Astrocyte of the spinal cord (primary cell): Measurements from ENCODE around the gene ZKSCAN2.

Experiments
- DNase-seq: peaks from one replicate; pipeline ENCODE4 v3.0.0; 2011; ENCODE audit warnings: low read depth, low spot score
- H3K4me3 ChIP-seq: 2 replicates; pipeline ENCODE4 v1.5.1; 2011; ENCODE audit warnings: low read depth, mild to moderate bottlenecking, low read length, moderate library complexity
- in situ Hi-C: cut with HindIII; loops from 2 replicates; pipeline ENCODE4 v1.10.0; 2017; ENCODE audit warnings: low sequenced_read_pairs
- TF ChIP-seq, protein P1 (sequence below): IDR thresholded peaks from 2 replicates; pipeline ENCODE4 v1.5.1; 2012; ENCODE audit warnings: low read depth, mild to moderate bottlenecking, low read length, inconsistent platforms

ZKSCAN2 gene

DNA sequence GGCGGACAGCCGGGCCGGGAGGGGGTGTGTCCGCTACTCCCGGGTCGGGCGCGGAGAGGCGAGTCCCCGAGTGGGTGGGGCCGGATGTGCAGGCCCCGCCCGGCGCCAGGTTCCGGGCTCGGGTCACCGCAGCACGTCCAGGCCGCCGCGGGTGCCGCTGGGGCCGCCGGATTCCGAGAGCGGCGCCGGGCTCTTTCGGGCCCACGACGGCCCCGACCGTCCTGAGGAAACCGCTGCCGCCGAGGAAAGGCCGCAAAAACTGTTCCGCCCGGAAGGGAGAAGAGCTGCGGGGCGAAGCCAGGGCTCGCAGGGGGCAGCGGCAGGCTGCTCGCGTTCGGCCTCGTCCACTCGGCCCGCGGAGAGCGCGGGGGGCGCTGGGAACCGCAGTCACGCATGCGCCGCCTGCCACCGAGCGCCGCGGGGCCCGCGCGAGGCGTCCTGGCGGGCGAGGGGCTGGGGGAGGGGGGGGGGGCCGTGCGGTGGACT, at the start of gene ZKSCAN2:
TSS of gene ZKSCAN2 (minus strand) at position 376 of the 486 bp plus-strand sequence. CDS start 718 bp downstream, outside the sequence.
- in situ Hi-C loops = no loop called here
- TF ChIP-seq, protein P1, sequence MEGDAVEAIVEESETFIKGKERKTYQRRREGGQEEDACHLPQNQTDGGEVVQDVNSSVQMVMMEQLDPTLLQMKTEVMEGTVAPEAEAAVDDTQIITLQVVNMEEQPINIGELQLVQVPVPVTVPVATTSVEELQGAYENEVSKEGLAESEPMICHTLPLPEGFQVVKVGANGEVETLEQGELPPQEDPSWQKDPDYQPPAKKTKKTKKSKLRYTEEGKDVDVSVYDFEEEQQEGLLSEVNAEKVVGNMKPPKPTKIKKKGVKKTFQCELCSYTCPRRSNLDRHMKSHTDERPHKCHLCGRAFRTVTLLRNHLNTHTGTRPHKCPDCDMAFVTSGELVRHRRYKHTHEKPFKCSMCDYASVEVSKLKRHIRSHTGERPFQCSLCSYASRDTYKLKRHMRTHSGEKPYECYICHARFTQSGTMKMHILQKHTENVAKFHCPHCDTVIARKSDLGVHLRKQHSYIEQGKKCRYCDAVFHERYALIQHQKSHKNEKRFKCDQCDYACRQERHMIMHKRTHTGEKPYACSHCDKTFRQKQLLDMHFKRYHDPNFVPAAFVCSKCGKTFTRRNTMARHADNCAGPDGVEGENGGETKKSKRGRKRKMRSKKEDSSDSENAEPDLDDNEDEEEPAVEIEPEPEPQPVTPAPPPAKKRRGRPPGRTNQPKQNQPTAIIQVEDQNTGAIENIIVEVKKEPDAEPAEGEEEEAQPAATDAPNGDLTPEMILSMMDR = no peak
- DNase-seq = peak; percentile 91
- peak within 1 kb of the TSS; percentile 79 for H3K4me3 ChIP-seq

DNA sequence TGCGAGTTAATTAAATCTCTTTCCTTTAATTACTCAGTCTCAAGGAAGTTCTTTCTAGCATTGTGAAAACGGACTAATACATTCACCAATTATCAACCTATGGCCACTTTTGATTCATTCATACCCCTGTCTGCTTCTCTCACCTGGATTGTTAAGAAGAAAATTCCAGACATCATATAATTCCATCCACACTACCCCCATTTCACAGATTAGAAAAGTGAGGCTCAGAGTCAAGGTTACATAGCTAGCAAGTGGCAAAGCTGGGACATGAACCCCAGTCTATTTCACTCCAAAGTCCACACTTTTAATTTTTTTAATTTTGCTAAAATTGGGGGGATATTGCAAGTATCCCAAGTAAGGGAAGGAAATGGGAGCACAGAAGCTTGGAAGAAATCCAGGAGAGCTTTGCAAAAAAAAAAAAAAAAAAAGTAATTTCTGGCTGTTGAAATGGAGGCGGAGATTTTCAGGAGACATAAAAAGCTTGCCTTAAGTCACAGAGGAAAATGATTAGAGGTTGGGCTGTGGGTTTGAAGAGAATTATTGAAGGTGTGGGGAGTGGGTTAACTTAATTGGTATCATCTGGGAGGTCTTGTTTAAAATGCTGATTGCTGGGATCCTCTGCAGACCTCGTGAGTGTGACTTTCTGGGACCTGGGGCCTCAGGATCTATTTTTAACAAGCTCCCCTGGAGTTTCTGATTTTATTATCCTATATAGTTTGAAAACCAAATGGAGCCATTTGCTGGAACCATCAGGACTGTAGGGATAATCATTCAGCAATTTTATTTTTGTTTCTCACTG, 42.3 kb upstream of the ZKSCAN2 start:
- DNase-seq = no peak
- in situ Hi-C loops = no loop called here
- H3K4me3 ChIP-seq = no peak overlapping the region
- TF ChIP-seq, protein P1 = no peak

DNA sequence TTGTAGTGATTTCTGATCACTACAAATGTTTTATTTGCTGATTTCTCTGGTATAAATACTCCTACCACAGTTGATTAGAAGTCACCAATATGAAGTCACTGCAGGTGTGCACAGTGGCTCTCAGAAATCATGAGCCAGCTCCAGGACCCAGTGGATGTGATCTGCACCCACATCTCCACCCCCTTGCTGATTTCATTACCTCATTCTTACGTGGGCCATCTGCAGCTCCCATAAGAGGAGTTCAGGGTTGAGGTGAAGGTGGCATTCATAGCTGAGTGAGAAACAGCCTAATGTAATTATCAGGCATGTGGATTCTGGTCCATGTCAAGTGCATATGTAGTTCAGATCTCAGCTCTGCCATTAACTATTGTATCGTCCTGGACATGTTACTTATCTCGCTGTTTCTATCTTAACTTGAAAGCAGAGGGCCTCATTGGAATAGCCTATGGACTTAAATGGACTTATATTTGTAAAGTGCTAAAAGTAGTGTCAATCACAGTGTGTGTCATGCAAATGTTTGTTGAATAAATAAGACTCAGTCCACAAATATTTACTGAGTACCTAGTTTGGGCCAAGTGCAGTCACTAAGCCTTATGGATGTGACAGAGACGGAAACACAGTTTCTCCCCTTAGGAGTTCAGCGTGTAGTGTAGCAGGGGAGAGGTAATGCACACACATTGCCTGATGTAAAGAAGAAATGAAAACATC, 40.7 kb upstream of the ZKSCAN2 start:
- in situ Hi-C loops = no loop called here
- DNase-seq = no peak
- H3K4me3 ChIP-seq = no peak overlapping the region
- TF ChIP-seq, protein P1 = no peak

DNA sequence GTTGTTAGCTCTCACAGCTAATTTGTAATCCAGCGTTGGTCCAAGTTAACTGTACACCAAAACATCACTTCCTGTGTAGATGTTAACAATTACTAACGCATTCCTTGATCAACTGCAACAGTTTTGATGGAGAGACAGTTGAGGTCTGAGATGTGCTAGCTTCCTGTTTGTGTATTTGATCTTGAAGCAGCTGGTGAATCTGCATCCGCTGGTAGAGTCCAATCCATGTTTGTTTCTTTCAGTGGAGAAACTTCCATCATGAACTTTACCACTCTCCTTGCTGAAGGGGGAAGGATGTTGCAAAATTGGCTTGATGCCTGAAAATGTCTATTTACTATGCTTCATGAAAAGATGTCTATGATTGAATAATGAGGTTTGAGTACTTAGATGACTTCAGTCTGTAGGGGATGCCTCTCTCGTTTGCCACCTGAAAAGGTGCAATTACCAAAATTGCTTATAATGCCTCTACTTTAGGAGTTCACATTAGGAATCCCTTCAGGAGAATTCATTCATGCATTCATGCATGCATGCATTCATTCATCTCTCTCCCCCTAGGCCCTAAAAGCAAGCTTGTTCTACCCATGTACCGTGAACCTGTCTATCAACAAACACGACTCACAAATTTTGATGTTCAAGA, 39.6 kb upstream of the ZKSCAN2 start:
- in situ Hi-C loops = no loop called here
- TF ChIP-seq, protein P1 = no peak
- no peak for DNase-seq
- no peak overlapping the region for H3K4me3 ChIP-seq

DNA sequence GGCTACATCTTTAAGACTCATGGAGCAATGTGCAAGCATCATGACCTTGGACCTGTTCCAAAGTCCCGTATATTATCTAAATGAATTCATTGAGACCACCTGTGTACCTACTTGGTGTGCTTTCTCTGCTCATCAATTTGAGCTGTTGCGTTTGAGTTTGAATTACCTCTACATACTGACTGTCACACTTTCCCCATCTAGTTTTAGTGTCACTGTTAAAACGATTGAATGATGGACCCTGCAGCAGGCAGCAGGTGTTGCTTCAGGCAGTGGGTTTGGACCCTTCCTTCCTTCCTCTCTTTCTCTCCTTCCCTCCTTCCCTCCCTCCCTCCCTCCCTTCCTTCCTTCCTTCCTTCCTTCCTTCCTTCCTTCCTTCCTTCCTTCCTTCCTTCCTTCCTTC, 33.9 kb upstream of the ZKSCAN2 start:
- H3K4me3 ChIP-seq = no peak overlapping the region
- in situ Hi-C loops = no loop called here
- TF ChIP-seq, protein P1 = no peak
- DNase-seq = no peak

DNA sequence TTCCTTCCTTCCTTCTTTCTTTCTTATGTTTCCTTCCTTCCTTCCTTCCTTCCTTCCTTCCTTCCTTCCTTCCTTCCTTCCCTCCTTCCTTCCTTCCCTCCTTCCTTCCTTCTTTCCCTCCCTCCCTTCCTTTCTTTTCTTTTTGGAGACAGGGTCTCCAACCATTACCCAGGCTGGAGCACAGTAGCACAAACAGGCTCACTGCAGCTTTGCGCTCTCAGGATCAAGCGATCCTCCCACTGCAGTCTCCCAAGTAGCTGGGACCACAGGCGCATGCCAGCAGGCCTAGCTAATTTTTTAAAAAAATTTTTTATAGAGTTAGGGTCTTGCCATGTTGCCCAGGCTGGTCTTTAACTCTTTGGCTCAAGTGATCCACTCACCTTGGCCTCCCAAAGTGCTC, 31.8 kb upstream of the ZKSCAN2 start:
- no peak overlapping the region for H3K4me3 ChIP-seq
- no peak for DNase-seq
- TF ChIP-seq, protein P1 = no peak
- in situ Hi-C loops = no loop called here
